Measurements from ENCODE around the gene RBCK1. TPM values are rescaled to one million over a fixed set of nuclear protein-coding genes. Genes with fewer than 3 reads are reported as not detected.
"Not testable (repeated sequence)": the region's sequence is repeated elsewhere in the genome, so short reads cannot be mapped to it uniquely, and the experiment has no call there.

Gene RBCK1
- total and polyA plus RNA-seq, 4 donors, result 52.8 to 118 (median 67.0) TPM

DNA sequence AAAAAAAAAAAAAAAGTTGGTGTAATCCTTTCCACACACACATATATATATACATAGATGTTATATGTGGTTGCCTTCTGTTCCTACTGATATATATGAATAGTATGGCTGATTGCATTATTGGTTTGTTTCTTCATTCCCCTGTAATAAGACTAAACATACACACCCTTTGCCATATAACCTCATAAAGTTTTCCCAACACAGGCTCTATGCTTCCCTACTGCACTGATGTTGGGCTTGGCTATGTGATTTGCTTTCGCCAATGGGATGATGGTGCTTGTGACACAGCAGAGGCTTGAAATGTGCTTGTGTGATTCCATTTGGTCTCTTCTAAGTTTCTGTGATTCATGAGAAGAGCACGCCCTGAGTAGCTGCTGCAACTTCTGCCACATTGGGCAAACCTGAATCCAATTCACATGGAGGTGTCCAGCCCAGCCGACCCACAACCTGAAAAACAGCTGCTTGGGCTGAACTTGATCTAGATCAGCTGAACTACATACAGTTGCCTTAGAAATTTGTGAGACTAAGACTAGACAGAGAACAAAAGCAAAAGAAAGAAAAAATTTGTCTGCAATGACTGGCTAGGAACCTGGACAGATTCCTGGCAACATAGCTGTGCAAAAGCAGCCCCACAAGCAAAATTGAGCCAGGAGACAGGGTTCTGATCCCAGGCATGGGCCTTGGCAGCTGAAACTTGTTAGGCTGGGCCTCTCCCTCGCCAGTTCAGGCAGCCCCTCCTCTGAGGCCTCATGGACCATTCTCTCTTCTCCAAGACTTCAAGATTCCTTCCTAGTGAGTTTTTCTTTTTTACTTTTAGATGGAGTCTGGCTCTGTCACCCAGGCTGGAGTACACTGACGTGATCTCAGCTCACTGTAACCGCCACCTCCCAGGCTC, 67.6 kb downstream of the RBCK1 start:
- ATAC-seq (ENCODE audit: low FRiP score) (no peak), DNase-seq (no peak)
- Histone ChIP-seq H3K9me3 (ENCODE audit: control insufficient read depth, low read length) (no peaks in the 10 kb centered on the region), H3K27ac (ENCODE audit: low read depth in 1 of 2, low read length in 2 of 2) (no peak overlapping the region), H3K4me3 (ENCODE audit: low read length in 2 of 2) (no peak overlapping the region), H3K36me3 (ENCODE audit: control insufficient read depth in 1 of 2, insufficient read depth in 2 of 2, low read length in 1 of 2) (no peaks in the 10 kb centered on the region), H3K4me1 (ENCODE audit: control insufficient read depth in 1 of 2, insufficient read depth in 2 of 2, low read length in 2 of 2) (no peaks in the 10 kb centered on the region), H3K27me3 (ENCODE audit: control insufficient read depth in 1 of 2, insufficient read depth in 2 of 2, low read length in 1 of 2) (no peaks in the 10 kb centered on the region)
- intact Hi-C loops (cut with DNase I), result loop anchor here (5.0 to 10.0 kb wide), 2 partner anchors 68 to 71 kb away; partner anchors contain the start of gene RBCK1 (in 2 of the 2)
- 27 to 39% methylated on average over 6 of the region's 6 CpGs for WGBS, 2 donors

DNA sequence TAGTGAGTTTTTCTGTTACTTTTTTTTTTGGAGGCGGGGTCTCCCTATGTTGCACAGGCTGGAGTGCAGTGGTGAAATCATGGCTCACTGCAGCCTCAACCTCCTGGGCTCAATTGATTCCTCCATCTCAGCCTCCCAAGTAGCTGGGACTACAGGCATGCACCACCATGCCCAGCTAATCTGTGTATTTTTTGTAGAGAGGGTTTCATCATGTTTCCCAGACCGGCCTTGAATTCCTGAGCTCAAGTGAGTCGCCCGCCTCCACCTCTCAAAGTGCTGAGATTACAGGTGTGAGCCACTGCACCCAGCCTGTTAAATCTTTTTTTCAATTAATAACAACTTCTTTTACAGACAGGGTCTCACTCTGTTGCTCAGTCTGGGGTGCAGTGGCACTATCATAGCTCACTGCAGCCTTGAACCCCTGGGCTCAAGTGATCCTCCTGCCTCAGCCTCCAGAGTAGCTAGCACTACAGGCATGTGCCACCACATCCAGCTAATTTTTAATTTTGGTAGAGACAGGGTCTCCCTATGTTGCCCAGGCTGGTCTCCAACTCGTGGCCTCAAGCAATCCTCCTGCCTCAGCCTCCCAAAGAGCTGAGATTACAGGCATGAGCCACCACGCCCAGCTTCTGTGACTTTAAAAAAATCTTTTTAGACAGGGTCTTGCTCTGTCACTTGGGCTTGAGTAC, 68.6 kb downstream of the RBCK1 start:
- intact Hi-C loops (cut with DNase I), result loop anchor here (5.0 to 10.0 kb wide), 2 partner anchors 69 to 72 kb away; partner anchors contain the start of gene RBCK1 (in 2 of the 2)
- H3K4me3 ChIP-seq (ENCODE audit: low read length in 2 of 2); DNase-seq; H3K36me3 ChIP-seq (ENCODE audit: control insufficient read depth in 1 of 2, insufficient read depth in 2 of 2, low read length in 1 of 2); H3K4me1 ChIP-seq (ENCODE audit: control insufficient read depth in 1 of 2, insufficient read depth in 2 of 2, low read length in 2 of 2); H3K9me3 ChIP-seq (ENCODE audit: control insufficient read depth, low read length); H3K27ac ChIP-seq (ENCODE audit: low read depth in 1 of 2, low read length in 2 of 2); H3K27me3 ChIP-seq (ENCODE audit: control insufficient read depth in 1 of 2, insufficient read depth in 2 of 2, low read length in 1 of 2); ATAC-seq (ENCODE audit: low FRiP score): not testable (repeated sequence)
- whole genome bisulfite sequencing, 2 donors, result 89 to 96% methylated on average over 6 of the region's 6 CpGs

DNA sequence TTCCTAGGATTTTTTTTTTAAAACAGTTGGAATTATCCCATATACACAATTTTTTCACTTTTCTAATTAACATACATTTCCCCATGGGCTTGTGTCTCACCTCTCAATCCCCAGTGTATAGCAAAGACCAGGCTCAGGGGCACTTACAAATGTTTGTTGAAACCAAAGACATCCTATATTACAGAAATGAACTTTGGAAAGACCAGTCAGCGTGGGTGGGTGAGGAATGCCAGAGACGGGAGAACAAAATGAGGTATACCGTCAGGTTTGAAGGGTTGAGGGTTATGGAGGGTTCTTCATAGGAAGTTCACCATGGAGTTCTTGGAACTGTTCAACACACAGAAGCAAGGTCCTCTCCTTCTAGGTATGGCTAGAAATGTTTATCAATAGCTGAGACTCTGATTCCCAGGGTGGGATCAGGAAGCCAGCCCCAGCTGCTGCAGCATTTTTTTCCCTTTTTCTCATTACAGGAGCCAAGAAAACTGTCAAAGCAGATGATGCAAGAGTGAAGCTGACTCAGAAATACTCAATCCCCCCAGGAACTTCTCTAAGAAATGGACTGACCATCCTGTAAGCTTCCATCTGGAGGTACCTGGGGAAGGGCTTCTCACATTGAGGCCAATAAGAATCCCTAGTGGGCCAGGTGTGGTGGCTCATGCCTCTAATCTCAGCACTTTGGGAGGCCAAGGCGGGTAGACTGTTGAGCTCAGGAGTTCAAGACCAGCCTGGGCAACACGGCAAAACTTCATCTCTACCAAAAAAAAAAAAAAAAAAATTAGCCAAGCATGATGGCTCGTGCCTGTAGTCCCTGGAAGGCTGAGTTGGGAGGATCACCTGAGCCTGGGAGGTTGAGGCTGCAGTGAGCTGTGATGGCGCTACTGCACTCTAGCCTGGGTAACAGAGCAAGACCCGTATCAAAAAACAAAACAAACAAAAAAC, 70.2 kb downstream of the RBCK1 start:
- 69 to 70% methylated on average over 8 of the region's 8 CpGs for WGBS, 2 donors
- no peak for ATAC-seq (ENCODE audit: low FRiP score)
- no peak for DNase-seq
- peaks cover 0 to under 1% of the 10 kb centered on the region in 2 donors for H3K36me3 ChIP-seq (ENCODE audit: control insufficient read depth in 1 of 2, insufficient read depth in 2 of 2, low read length in 1 of 2)
- H3K9me3 ChIP-seq (ENCODE audit: control insufficient read depth, low read length), result no peaks in the 10 kb centered on the region
- H3K4me1 ChIP-seq (ENCODE audit: control insufficient read depth in 1 of 2, insufficient read depth in 2 of 2, low read length in 2 of 2), result no peaks in the 10 kb centered on the region
- H3K27me3 ChIP-seq (ENCODE audit: control insufficient read depth in 1 of 2, insufficient read depth in 2 of 2, low read length in 1 of 2), result no peaks in the 10 kb centered on the region
- H3K27ac ChIP-seq (ENCODE audit: low read depth in 1 of 2, low read length in 2 of 2), result no peak overlapping the region
- intact Hi-C loops (cut with DNase I), result loop anchor here (2.0 to 10.0 kb wide), 3 partner anchors 71 to 123 kb away; partner anchors contain the start of gene RBCK1 (in 2 of the 2)
- no peak overlapping the region for H3K4me3 ChIP-seq (ENCODE audit: low read length in 2 of 2)

DNA sequence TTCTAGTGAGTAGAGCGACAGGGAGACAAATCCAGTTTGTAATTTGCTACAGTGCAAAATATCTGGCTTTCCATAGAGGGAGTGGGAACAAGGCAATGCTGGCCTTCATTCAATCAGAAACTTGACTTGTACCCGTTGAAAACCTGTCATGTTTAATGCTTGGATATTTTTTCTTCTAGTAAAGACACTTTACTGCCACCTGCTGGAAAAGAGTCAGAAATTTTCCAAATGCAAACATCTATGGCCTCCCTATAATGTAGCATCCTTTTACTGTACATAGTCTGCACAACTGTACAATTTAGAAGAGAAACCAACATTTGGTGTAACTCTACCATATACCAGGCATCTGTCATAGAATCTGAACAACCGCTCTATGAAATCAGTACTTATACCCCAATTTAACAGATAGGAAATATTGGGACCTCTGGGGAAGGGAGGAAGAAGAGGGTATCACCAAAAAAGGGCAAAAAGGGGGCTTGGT, 70.9 kb downstream of the RBCK1 start:
- Histone ChIP-seq H3K4me1 (ENCODE audit: control insufficient read depth in 1 of 2, insufficient read depth in 2 of 2, low read length in 2 of 2) (no peaks in the 10 kb centered on the region), H3K27me3 (ENCODE audit: control insufficient read depth in 1 of 2, insufficient read depth in 2 of 2, low read length in 1 of 2) (no peaks in the 10 kb centered on the region), H3K36me3 (ENCODE audit: control insufficient read depth in 1 of 2, insufficient read depth in 2 of 2, low read length in 1 of 2) (peaks cover 0 to 3% of the 10 kb centered on the region in 2 donors), H3K27ac (ENCODE audit: low read depth in 1 of 2, low read length in 2 of 2) (no peak overlapping the region), H3K4me3 (ENCODE audit: low read length in 2 of 2) (no peak overlapping the region), H3K9me3 (ENCODE audit: control insufficient read depth, low read length) (no peaks in the 10 kb centered on the region)
- intact Hi-C loops (cut with DNase I), result loop anchor here (1.0 to 10.0 kb wide), 4 partner anchors 72 to 125 kb away; partner anchors contain the start of gene RBCK1 (in 2 of the 2)
- ATAC-seq (ENCODE audit: low FRiP score) (peak; percentile 56), DNase-seq (no peak)
- WGBS, 2 donors, result 31 to 36% methylated on average over 3 of the region's 3 CpGs

DNA sequence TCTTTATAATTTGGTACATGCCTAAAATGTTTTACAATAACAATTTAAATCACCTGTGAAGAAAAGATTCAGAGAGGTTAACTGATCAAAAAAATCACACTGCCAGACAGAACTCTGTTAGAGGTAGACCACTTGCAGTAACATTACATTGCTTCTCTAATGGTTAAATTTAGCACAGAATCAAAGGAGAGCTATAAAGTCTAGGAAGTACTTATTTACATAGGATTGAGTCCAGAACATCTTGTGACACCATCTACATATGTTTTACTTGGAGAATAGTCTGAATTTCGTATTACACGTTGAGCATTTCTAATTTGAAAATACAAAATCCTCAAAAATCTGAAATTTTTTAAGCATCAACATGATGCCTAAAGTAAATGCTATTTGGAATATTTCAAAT, 71.4 kb downstream of the RBCK1 start:
- peaks cover 2 to 3% of the 10 kb centered on the region in 2 donors for H3K36me3 ChIP-seq (ENCODE audit: control insufficient read depth in 1 of 2, insufficient read depth in 2 of 2, low read length in 1 of 2)
- intact Hi-C loops (cut with DNase I), result loop anchor here (1.0 to 10.0 kb wide), 4 partner anchors 72 to 125 kb away; partner anchors contain the start of gene RBCK1 (in 2 of the 2)
- H3K9me3 ChIP-seq (ENCODE audit: control insufficient read depth, low read length), result no peaks in the 10 kb centered on the region

DNA sequence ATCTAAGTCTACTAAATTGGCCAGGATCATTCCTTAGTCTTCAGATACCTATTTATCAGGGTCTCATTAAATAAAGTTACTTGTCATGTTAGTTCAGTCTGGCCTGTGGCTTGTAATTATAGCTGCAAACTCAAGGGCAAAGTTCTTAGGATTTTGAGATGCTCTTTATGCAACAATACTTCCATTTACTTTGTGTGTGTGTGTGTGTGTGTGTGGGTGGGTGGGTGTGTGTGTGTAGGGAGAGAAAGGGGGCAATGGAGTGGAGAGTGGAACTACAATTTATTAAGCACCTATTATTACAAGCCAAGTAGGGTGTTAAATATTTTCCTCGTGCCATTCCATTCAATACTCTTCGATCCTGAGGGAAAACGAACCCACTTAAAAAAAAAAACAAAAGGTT, 71.9 kb downstream of the RBCK1 start:
- no peaks in the 10 kb centered on the region for H3K27me3 ChIP-seq (ENCODE audit: control insufficient read depth in 1 of 2, insufficient read depth in 2 of 2, low read length in 1 of 2)
- no peak overlapping the region for H3K27ac ChIP-seq (ENCODE audit: low read depth in 1 of 2, low read length in 2 of 2)
- no peak for DNase-seq
- WGBS, 2 donors, result 65 to 67% methylated on average over 3 of the region's 3 CpGs
- intact Hi-C loops (cut with DNase I), result no loop called here
- H3K4me1 ChIP-seq (ENCODE audit: control insufficient read depth in 1 of 2, insufficient read depth in 2 of 2, low read length in 2 of 2), result no peaks in the 10 kb centered on the region
- H3K9me3 ChIP-seq (ENCODE audit: control insufficient read depth, low read length), result no peaks in the 10 kb centered on the region
- ATAC-seq (ENCODE audit: low FRiP score), result no peak
- no peak overlapping the region for H3K4me3 ChIP-seq (ENCODE audit: low read length in 2 of 2)
- peaks cover 2 to 3% of the 10 kb centered on the region in 2 donors for H3K36me3 ChIP-seq (ENCODE audit: control insufficient read depth in 1 of 2, insufficient read depth in 2 of 2, low read length in 1 of 2)

More for the DNA sequence above, 71.4 kb downstream of the RBCK1 start:
- Histone ChIP-seq H3K27ac (ENCODE audit: low read depth in 1 of 2, low read length in 2 of 2) (no peak overlapping the region), H3K4me3 (ENCODE audit: low read length in 2 of 2) (no peak overlapping the region), H3K27me3 (ENCODE audit: control insufficient read depth in 1 of 2, insufficient read depth in 2 of 2, low read length in 1 of 2) (no peaks in the 10 kb centered on the region), H3K4me1 (ENCODE audit: control insufficient read depth in 1 of 2, insufficient read depth in 2 of 2, low read length in 2 of 2) (no peaks in the 10 kb centered on the region)
- DNase-seq (no peak), ATAC-seq (ENCODE audit: low FRiP score) (no peak)
- WGBS, 2 donors, result 1 to 7% methylated on average over 2 of the region's 2 CpGs

DNA sequence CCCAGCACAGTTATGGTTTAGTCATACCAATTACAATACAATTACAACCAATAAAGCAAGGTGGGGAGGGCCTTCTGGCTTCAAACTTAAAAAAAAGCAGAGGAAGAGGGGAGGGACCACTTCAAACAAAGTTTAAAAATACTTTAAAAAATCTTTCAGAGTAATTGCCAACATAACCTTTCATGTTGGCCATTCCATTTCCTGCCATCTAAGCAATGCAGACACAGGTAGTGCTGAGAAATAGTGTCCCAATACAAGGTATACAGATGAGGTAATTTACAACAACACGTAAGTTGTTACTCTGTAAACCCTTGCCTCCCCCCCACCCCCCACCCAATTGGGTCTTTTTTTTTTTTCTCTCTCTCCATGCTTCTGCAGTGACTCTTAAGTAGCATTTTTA, 73.1 kb downstream of the RBCK1 start:
- Histone ChIP-seq H3K4me1 (ENCODE audit: control insufficient read depth in 1 of 2, insufficient read depth in 2 of 2, low read length in 2 of 2) (no peaks in the 10 kb centered on the region), H3K4me3 (ENCODE audit: low read length in 2 of 2) (no peak overlapping the region), H3K27me3 (ENCODE audit: control insufficient read depth in 1 of 2, insufficient read depth in 2 of 2, low read length in 1 of 2) (no peaks in the 10 kb centered on the region), H3K27ac (ENCODE audit: low read depth in 1 of 2, low read length in 2 of 2) (no peak overlapping the region), H3K9me3 (ENCODE audit: control insufficient read depth, low read length) (no peaks in the 10 kb centered on the region), H3K36me3 (ENCODE audit: control insufficient read depth in 1 of 2, insufficient read depth in 2 of 2, low read length in 1 of 2) (peaks cover 3 to 4% of the 10 kb centered on the region in 2 donors)
- ATAC-seq (ENCODE audit: low FRiP score) (no peak), DNase-seq (no peak)
- 73 to 74% methylated on average over 1 of the region's 1 CpG for WGBS, 2 donors
- intact Hi-C loops (cut with DNase I), result no loop called here

All from aorta (tissue), 5 donors.